Measurements from ENCODE around the gene CBS. TPM values are rescaled to one million over a fixed set of nuclear protein-coding genes. Genes with fewer than 3 reads are reported as not detected.

Gene CBS
- total RNA-seq, 4 donors from 2014 or later: 9.7 to 27.2 (median 19.0) TPM

GRCh38 chr21:43020771-43021170 lies 54.9 kb downstream of the CBS start:
- TF ChIP-seq POLR2A (IDR thresholded peaks at IDR 0.05): no peak
- no peak for TF ChIP-seq EP300 (IDR thresholded peaks at IDR 0.05)
- no peak for TF ChIP-seq POLR2AphosphoS5 (IDR thresholded peaks at IDR 0.05)
- TF ChIP-seq, protein P1, sequence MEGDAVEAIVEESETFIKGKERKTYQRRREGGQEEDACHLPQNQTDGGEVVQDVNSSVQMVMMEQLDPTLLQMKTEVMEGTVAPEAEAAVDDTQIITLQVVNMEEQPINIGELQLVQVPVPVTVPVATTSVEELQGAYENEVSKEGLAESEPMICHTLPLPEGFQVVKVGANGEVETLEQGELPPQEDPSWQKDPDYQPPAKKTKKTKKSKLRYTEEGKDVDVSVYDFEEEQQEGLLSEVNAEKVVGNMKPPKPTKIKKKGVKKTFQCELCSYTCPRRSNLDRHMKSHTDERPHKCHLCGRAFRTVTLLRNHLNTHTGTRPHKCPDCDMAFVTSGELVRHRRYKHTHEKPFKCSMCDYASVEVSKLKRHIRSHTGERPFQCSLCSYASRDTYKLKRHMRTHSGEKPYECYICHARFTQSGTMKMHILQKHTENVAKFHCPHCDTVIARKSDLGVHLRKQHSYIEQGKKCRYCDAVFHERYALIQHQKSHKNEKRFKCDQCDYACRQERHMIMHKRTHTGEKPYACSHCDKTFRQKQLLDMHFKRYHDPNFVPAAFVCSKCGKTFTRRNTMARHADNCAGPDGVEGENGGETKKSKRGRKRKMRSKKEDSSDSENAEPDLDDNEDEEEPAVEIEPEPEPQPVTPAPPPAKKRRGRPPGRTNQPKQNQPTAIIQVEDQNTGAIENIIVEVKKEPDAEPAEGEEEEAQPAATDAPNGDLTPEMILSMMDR (IDR thresholded peaks at IDR 0.05): no peak

DNA sequence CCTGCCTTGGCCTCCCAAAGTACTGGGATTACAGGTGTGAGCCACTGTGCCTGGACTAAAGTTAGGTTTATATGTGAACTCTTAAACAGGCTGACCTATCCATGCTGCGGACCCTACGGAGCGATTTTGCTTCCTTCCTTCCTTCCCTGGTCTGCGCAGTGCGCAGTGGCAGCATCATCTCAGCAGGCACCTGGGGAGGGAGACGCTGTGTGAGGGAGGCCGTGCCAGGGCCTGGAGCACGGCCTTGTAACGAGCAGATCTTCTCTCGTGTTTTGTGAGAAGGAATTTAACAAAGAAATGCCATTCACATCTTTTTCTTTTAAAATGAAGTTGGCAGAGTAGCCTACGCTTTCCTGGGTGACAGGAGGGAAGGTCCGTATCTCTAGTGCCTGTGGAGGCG lies 55.5 kb downstream of the CBS start:
- no peaks in the 10 kb centered on the region for H3K9me3 ChIP-seq
- 75 to 84% methylated on average over 4 to 9 of the region's 13 CpGs for WGBS, 2 donors (ENCODE audit: low coverage in 1 of 2)
- no peaks in the 10 kb centered on the region for H3K4me1 ChIP-seq
- ATAC-seq: no peak
- TF ChIP-seq EP300 (IDR thresholded peaks at IDR 0.05): no peak
- no peak for TF ChIP-seq POLR2AphosphoS5 (IDR thresholded peaks at IDR 0.05)
- TF ChIP-seq POLR2A (IDR thresholded peaks at IDR 0.05): no peak
- TF ChIP-seq, protein P1 (IDR thresholded peaks at IDR 0.05): no peak
- H3K27me3 ChIP-seq: no peaks in the 10 kb centered on the region
- no peak overlapping the region for H3K27ac ChIP-seq
- H3K4me3 ChIP-seq: no peak overlapping the region
- H3K36me3 ChIP-seq: peaks cover 0 to 93% of the 10 kb centered on the region in 2 donors

More at GRCh38 chr21:43020771-43021170, 54.9 kb downstream of the CBS start:
- WGBS, 2 donors (ENCODE audit: low coverage in 1 of 2): 86 to 94% methylated on average over 1 to 3 of the region's 6 CpGs
- H3K4me1 ChIP-seq: no peaks in the 10 kb centered on the region
- no peaks in the 10 kb centered on the region for H3K9me3 ChIP-seq
- no peak for ATAC-seq
- H3K27ac ChIP-seq: no peak overlapping the region
- no peak overlapping the region for H3K4me3 ChIP-seq
- peaks cover 0 to 94% of the 10 kb centered on the region in 2 donors for H3K36me3 ChIP-seq
- H3K27me3 ChIP-seq: no peaks in the 10 kb centered on the region

- H3K36me3 ChIP-seq: peaks cover 0 to 91% of the 10 kb centered on the region in 2 donors
- H3K27me3 ChIP-seq: no peaks in the 10 kb centered on the region
- WGBS, 2 donors (ENCODE audit: low coverage in 1 of 2): no CpG with 5 or more reads among the region's 10 CpGs
- ATAC-seq: no peak
- TF ChIP-seq, protein P1 (IDR thresholded peaks at IDR 0.05): no peak
- no peak for TF ChIP-seq EP300 (IDR thresholded peaks at IDR 0.05)
- no peak for TF ChIP-seq POLR2AphosphoS5 (IDR thresholded peaks at IDR 0.05)
- no peak for TF ChIP-seq POLR2A (IDR thresholded peaks at IDR 0.05)
- no peaks in the 10 kb centered on the region for H3K4me1 ChIP-seq
- no peak overlapping the region for H3K27ac ChIP-seq
- no peaks in the 10 kb centered on the region for H3K9me3 ChIP-seq
- H3K4me3 ChIP-seq: no peak overlapping the region
Measured at GRCh38 chr21:43018519-43018918, 57.1 kb downstream of the CBS start.

- Histone ChIP-seq H3K27ac (no peak overlapping the region), H3K9me3 (no peaks in the 10 kb centered on the region), H3K4me1 (no peaks in the 10 kb centered on the region), H3K4me3 (no peak overlapping the region), H3K36me3 (peaks cover 0 to 91% of the 10 kb centered on the region in 2 donors), H3K27me3 (no peaks in the 10 kb centered on the region)
- ATAC-seq: no peak
- TF ChIP-seq EP300 (IDR thresholded peaks at IDR 0.05): no peak
- WGBS, 2 donors (ENCODE audit: low coverage in 1 of 2): 91 to 94% methylated on average over 6 to 8 of the region's 13 CpGs
Measured at GRCh38 chr21:43016728-43017127, 58.9 kb downstream of the CBS start.

DNA sequence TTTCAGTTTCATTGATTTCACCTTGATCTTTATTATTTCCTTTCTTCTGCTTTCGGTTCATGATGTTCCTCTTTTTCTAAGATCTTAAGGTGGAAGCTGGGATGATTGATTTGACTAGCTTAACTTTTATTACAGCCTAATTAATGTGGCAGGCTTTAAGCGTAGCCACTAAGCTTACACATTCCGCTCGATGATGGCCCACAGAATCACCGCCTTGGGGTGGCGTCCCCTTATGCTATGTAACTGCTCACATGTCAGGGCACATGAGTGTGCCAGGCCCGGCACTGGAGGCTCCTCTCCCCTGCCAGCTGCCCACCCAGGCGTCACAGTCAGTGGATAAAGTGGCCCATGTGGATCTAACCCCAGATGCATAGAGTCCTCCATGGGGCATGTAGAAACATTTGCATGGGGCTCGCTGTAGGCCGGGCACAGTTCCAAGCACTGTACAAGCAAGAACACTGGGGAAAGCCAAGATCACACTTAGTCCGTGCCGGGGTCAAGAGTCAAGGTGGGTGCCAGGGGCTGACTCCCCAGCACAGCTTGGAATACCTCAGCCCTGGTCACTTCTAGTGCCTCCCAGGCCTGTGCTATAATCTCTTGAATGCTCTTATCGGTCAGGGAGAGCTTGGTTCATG lies 59.6 kb downstream of the CBS start:
- Histone ChIP-seq H3K27ac (no peak overlapping the region), H3K4me3 (no peak overlapping the region), H3K4me1 (no peaks in the 10 kb centered on the region), H3K27me3 (no peaks in the 10 kb centered on the region), H3K36me3 (peaks cover 0 to 91% of the 10 kb centered on the region in 2 donors), H3K9me3 (no peaks in the 10 kb centered on the region)
- no peak for TF ChIP-seq POLR2AphosphoS5 (IDR thresholded peaks at IDR 0.05)
- whole genome bisulfite sequencing, 2 donors (ENCODE audit: low coverage in 1 of 2): 92% methylated on average over 7 of the region's 13 CpGs; no CpG with 5 or more reads in 1 of the 2 donors
- ATAC-seq: no peak

GRCh38 chr21:43012596-43012995 lies 63.0 kb downstream of the CBS start:
- Histone ChIP-seq H3K27ac (no peak overlapping the region), H3K36me3 (peaks cover 0 to 97% of the 10 kb centered on the region in 2 donors), H3K4me1 (no peaks in the 10 kb centered on the region), H3K9me3 (no peaks in the 10 kb centered on the region), H3K27me3 (no peaks in the 10 kb centered on the region), H3K4me3 (no peak overlapping the region)
- 89 to 93% methylated on average over 2 to 4 of the region's 6 CpGs for WGBS, 2 donors (ENCODE audit: low coverage in 1 of 2)
- TF ChIP-seq POLR2A (IDR thresholded peaks at IDR 0.05) (no peak), EP300 (IDR thresholded peaks at IDR 0.05) (no peak), POLR2AphosphoS5 (IDR thresholded peaks at IDR 0.05) (no peak)
- TF ChIP-seq, protein P1 (IDR thresholded peaks at IDR 0.05): no peak
- ATAC-seq: no peak

Measured in gastroesophageal sphincter (tissue), 4 donors.